Fibroblast of skin of scalp (primary cell): ENCODE measurements around the gene TIGD4.

Experiments used
- DNase-seq: peaks from one replicate; pipeline ENCODE4 v3.0.0-alpha.2; 2013

TIGD4 gene

DNA sequence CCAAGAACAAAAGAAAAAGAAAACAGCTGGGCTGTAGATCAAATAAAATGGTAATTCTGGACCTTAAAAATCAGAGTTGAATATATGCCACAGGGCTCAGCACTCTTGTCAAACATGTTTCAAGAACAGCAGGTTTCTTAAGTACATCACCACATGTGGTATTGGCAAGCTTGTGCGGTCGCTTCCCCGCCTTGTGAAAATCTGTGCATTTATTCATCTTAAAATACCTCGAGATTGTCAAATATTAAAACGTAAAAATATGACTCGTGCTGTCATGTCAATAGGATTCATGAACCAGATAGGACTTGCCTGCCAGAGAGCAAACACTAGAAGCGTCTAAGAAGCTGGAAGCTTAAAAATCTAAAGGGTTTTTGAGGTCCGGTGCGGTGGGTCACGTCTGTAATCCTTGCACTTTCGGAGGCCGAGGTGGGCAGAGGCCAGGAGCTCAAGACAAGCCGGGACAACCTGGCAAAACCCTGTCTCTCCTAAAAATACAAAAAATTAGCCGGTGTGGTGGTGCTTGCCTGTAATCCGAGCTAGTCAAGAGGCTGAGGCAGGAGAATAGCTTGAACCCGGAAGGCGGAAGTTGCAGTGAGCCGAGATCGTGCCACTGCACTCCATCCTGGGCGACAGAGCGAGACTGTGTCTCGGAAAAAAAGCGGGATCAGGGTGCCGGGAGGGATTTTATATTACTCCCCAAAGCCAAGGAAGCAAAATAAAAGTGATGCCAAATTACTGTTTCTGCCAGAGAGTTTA is 59.6 kb downstream of the TIGD4 start:
- DNase-seq = no peak
